A673 (cell line): ENCODE data around the gene SPPL3.

Source experiments
- EZH2 ChIP-seq: fragments of 200-600 bp; sonication (generic); IDR thresholded peaks from 2 replicates; pipeline ENCODE4 v1.6.1; 2017; ENCODE audit warnings: borderline replicate concordance, low read depth, mild to moderate bottlenecking, mixed read lengths, antibody characterized with exemption, low read length; ENCODE audit not compliant: poor library complexity, severe bottlenecking
- TF ChIP-seq, protein P1 (sequence below): fragments of 300-800, 200-600 bp; sonication (generic); conservative IDR thresholded peaks from 2 replicates; pipeline ENCODE4 v1.5.1; 2017; ENCODE audit warnings: low read depth, mild to moderate bottlenecking, antibody characterized with exemption, low read length, moderate library complexity, mixed read lengths

DNA sequence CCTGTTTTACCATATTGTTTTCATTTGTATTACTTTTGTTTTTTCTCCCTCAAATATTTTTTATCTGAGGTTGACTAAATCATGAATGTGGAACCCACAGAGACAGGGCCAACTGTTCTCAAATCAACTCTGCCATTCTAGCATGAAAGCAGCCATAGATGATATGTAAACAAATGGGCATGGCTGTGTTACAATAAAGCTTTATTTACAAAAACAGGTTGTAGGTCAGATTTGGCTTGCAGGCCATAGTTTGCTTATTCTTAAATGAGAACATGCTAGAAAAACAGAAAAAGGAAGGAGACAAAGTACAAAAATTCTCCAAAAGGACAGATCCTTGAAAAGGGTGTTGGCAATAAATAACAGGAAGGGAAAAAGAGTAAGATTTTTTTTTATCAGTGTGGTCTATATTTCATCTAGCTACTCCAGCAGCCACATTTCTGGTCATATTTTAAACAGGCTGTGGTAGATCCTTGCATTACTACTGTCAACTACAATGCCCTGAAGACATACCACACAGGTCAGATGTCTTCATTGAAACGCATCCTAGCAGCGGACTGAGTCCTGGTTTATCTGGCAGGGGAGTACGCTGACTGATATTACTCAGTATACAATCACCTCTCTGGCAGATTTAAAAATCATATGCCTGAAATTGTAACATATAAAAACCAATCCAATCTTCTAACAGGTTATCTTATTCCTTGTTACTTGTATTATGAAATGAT, 42.9 kb downstream of the SPPL3 start:
- TF ChIP-seq, protein P1, sequence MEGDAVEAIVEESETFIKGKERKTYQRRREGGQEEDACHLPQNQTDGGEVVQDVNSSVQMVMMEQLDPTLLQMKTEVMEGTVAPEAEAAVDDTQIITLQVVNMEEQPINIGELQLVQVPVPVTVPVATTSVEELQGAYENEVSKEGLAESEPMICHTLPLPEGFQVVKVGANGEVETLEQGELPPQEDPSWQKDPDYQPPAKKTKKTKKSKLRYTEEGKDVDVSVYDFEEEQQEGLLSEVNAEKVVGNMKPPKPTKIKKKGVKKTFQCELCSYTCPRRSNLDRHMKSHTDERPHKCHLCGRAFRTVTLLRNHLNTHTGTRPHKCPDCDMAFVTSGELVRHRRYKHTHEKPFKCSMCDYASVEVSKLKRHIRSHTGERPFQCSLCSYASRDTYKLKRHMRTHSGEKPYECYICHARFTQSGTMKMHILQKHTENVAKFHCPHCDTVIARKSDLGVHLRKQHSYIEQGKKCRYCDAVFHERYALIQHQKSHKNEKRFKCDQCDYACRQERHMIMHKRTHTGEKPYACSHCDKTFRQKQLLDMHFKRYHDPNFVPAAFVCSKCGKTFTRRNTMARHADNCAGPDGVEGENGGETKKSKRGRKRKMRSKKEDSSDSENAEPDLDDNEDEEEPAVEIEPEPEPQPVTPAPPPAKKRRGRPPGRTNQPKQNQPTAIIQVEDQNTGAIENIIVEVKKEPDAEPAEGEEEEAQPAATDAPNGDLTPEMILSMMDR = no peak
- TF ChIP-seq EZH2 = no peak
